Ascending aorta (tissue), 2 donors: ENCODE data around the gene WEE1. TPM values are rescaled to one million over a fixed set of nuclear protein-coding genes. Genes with fewer than 3 reads are reported as not detected.
"Not testable (repeated sequence)": the region's sequence is repeated elsewhere in the genome, so short reads cannot be mapped to it uniquely, and the experiment has no call there.

ENCODE experiments used
- DNase-seq, 2 donors: peaks; one replicate each; pipeline ENCODE4 v3.0.0-alpha.2; 2019; ENCODE audit warnings: low spot score in 2 of 2
- H3K27ac ChIP-seq, 2 donors: fragments of 200-600 bp; sonication (generic); one replicate each; pipeline ENCODE4 v1.5.1; 2016 to 2017; ENCODE audit warnings: mild to moderate bottlenecking in 1 of 2
- H3K27me3 ChIP-seq: fragments of 200-600 bp; sonication (generic); one replicate; pipeline ENCODE4 v1.5.1; 2017
- H3K36me3 ChIP-seq, 2 donors: fragments of 200-600 bp; sonication (generic); one replicate each; pipeline ENCODE4 v1.5.1; 2016
- H3K4me1 ChIP-seq, 2 donors: fragments of 200-600 bp; sonication (generic); one replicate each; pipeline ENCODE4 v1.5.1; 2016 to 2017; ENCODE audit warnings: mild to moderate bottlenecking in 1 of 2
- H3K4me3 ChIP-seq, 2 donors: fragments of 200-600 bp; sonication (generic); one replicate each; pipeline ENCODE4 v1.5.1; 2016 to 2017; ENCODE audit warnings: mild to moderate bottlenecking in 1 of 2
- H3K9me3 ChIP-seq, 2 donors: fragments of 200-600 bp; sonication (generic); one replicate each; pipeline ENCODE4 v1.5.1; 2016
- CTCF ChIP-seq, 3 experiments: fragments of 200-600 bp in 2 of 3; fragments of 450-650 bp in 1 of 3; sonication (generic) in 2 of 3; IDR thresholded peaks; one replicate each; pipeline ENCODE4 v1.5.1; 2016 to 2019; ENCODE audit warnings: antibody characterized with exemption in 3 of 3, mild to moderate bottlenecking in 1 of 3, moderate library complexity in 1 of 3
- intact Hi-C: fragments of 100-400 bp; cut with DNase I; formaldehyde crosslinking; loops from one replicate; pipeline ENCODE4 v1.15.1; 2023
- total RNA-seq: library from RNA; depleted of rRNA; stranded (reverse); fragments of >200 nt; gene quantifications from one replicate; pipeline ENCODE4 v1.1.0, GENCODE V29; 2016

The WEE1 gene
- total RNA-seq, 1 donor from 2014 or later, result 20.8 TPM

- intact Hi-C loops, result no loop called here
- Histone ChIP-seq H3K27ac (no peak overlapping the region), H3K27me3 (no peaks in the 10 kb centered on the region), H3K4me1 (no peaks in the 10 kb centered on the region), H3K36me3 (no peaks in the 10 kb centered on the region), H3K4me3 (no peak overlapping the region), H3K9me3 (no peaks in the 10 kb centered on the region)
- TF ChIP-seq CTCF (IDR thresholded peaks at IDR 0.05), result no peak
- DNase-seq, result no peak
Observed at GRCh38 chr11:9601037-9601875, 27.8 kb downstream of the WEE1 start.

DNA sequence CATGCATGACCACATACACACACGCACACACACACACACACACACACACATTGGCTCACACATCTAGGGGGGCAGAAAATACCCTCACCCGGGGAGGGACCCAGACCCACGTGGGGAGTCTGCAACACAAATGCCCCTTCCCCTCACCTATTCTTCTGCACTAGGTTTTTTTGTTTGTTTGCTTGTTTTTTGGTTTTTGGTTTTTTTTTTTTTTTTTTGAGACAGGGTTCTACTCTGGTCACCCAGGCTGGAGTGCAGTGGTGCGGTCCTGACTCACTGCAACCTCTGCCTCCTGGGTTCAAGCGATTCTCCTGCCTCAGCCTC lies 28.4 kb downstream of the WEE1 start:
- H3K36me3 ChIP-seq, result no peaks in the 10 kb centered on the region
- no peak for TF ChIP-seq CTCF (IDR thresholded peaks at IDR 0.05)
- no peak overlapping the region for H3K27ac ChIP-seq
- H3K4me1 ChIP-seq, result no peaks in the 10 kb centered on the region
- H3K27me3 ChIP-seq, result no peaks in the 10 kb centered on the region
- intact Hi-C loops, result no loop called here
- no peak overlapping the region for H3K4me3 ChIP-seq
- DNase-seq, result no peak
- H3K9me3 ChIP-seq, result no peaks in the 10 kb centered on the region

DNA sequence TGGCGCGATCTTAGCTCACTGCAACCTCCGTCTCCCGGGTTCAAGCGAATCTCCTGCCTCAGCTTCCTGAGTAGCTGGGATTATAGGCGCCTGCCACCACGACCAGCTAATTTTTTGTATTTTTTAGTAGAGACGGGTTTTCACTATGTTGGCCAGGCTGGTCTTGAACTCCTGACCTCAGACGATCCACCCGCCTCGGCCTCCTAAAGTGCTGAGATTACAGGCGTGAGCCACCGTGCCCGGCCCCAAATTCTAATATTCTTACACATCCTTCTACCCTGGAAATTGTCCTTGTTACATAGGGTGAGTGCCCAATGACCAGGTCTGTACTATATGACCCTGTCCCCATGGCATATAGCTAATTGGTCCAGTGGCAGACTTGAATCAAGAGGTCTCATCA lies 29.7 kb downstream of the WEE1 start:
- intact Hi-C loops, DNase-seq, H3K27me3 ChIP-seq, H3K4me3 ChIP-seq, H3K36me3 ChIP-seq, H3K4me1 ChIP-seq, H3K27ac ChIP-seq, H3K9me3 ChIP-seq: not testable (repeated sequence)

DNA sequence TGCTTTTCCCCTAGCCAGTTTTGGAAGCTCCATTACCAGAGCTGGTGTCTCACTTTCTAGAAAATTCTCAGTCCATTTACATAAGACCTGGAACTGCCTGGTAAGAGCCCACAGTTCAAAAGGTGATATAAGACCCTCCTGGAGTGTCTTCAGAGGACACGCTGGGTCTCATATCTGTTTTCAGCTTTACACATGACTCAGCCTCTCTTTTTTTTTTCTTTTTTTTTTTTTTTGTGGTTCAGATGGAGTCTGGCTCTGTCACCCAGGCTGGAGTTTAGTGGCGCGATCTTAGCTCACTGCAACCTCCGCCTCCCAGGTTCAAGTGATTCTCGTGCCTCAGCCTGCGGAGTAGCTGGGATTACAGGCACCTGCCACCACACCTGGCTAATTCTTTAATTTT lies 30.7 kb downstream of the WEE1 start:
- intact Hi-C loops, result no loop called here

DNA sequence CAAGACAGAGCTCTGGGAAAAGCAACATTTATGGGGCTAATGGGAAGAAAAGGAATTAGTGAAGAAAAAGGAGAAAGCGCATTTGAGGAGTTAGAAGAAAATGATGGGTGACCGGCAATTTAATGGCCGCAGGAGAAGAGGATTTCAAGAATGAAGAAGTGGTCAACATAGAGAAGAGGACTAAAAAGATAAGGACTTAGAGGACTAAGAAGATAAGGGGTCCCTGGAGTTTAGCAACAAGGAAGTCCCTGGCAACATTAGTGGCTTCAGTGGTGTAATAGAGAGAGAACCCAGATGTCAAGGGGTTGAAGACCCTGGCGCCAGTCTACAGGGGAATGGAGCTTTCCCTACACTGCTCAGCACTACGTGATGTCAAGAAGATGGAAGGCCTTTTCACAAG lies 32.3 kb downstream of the WEE1 start:
- Histone ChIP-seq H3K9me3 (no peaks in the 10 kb centered on the region), H3K36me3 (no peaks in the 10 kb centered on the region), H3K27ac (no peak overlapping the region), H3K27me3 (no peaks in the 10 kb centered on the region), H3K4me1 (no peaks in the 10 kb centered on the region), H3K4me3 (no peak overlapping the region)
- intact Hi-C loops, result no loop called here
- DNase-seq, result no peak
- no peak for TF ChIP-seq CTCF (IDR thresholded peaks at IDR 0.05)

More for the DNA sequence above, 30.7 kb downstream of the WEE1 start:
- Histone ChIP-seq H3K27me3 (no peaks in the 10 kb centered on the region), H3K9me3 (no peaks in the 10 kb centered on the region), H3K4me3 (no peak overlapping the region), H3K4me1 (no peaks in the 10 kb centered on the region), H3K36me3 (no peaks in the 10 kb centered on the region), H3K27ac (no peak overlapping the region)
- DNase-seq, result no peak
- no peak for TF ChIP-seq CTCF (IDR thresholded peaks at IDR 0.05)

GRCh38 chr11:9606809-9607510 lies 33.5 kb downstream of the WEE1 start:
- no peaks in the 10 kb centered on the region for H3K36me3 ChIP-seq
- TF ChIP-seq CTCF (IDR thresholded peaks at IDR 0.05), result no peak
- H3K4me3 ChIP-seq, result no peak overlapping the region
- H3K4me1 ChIP-seq, result no peaks in the 10 kb centered on the region
- no peaks in the 10 kb centered on the region for H3K27me3 ChIP-seq
- no peaks in the 10 kb centered on the region for H3K9me3 ChIP-seq
- DNase-seq, result no peak
- H3K27ac ChIP-seq, result no peak overlapping the region
- intact Hi-C loops, result no loop called here
